ENCODE results near the gene POLE. TPM values are rescaled to one million over a fixed set of nuclear protein-coding genes. Genes with fewer than 3 reads are reported as not detected.

POLE gene
- total RNA-seq, 4 donors from 2014 or later, result 28.2 to 98.5 (median 30.0) TPM

DNA sequence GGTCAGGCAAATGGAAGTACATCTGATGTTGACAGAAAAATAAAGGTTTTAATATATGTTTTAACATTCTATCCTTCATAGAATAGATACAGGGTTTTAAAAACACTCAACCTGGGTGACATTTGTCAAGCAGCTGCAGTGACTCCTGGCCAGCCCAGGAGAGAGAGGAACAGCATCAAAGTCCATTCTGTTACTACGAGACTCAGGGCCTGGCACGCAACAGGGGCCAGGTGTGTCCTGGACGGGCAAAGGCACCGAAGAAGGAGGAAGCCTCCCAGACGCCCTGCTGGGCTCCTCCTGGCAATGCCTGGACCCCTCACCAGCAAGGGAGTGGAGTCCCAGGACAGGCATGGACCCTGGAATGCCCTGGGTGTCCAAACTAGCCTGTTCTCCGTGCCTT is 98.8 kb downstream of the POLE start:
- TF ChIP-seq CTCF (IDR thresholded peaks at IDR 0.05; ENCODE audit: low read depth), result no peak

- no peak for TF ChIP-seq CTCF (IDR thresholded peaks at IDR 0.05; ENCODE audit: low read depth)
Measured at GRCh38 chr12:132587781-132588180, 99.4 kb downstream of the POLE start.

GRCh38 chr12:132586929-132587328 is 100.2 kb downstream of the POLE start:
- TF ChIP-seq CTCF (IDR thresholded peaks at IDR 0.05; ENCODE audit: low read depth), result no peak

DNA sequence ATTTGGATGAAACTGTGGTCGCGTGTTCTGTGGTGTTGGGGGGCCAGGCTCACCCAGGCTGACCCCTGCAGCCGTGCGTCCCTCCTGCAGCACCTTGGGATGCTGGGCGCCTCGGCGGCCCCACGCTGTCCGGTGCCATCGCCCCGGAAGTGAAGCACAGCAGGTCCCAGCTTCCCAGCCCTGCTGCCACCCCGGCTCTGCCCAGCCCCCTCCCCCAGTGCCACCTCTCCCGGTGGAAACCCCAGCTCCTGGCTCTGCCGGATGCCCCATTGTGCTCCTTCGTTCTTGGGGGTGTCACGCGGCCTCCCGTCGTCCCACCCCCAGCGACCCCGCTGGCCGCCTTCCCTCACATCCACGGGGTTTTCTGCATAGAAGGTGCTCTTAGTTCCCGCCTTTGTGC is 102.0 kb downstream of the POLE start:
- no peak for TF ChIP-seq CTCF (IDR thresholded peaks at IDR 0.05; ENCODE audit: low read depth)

DNA sequence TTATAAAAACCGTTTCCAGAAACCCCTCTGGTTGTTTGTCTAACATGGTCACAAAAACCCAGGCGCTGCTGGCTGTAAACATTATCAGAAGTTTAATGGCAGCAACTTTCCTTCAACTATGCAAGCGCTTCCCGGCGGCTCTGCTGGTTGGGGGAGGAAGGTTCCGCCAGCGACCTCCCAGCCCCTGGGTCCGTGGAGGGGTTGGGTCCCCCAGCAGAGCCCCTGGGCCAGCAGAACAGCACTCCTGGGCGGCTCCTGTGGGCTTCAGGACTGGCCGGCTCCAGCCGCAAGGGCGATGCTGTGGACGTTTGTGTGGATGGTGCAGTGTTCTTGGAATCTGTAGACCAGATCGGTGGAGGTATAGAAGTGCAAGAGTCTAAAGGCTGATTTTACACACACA is 102.7 kb downstream of the POLE start:
- TF ChIP-seq CTCF (IDR thresholded peaks at IDR 0.05; ENCODE audit: low read depth), result no peak

GRCh38 chr12:132583736-132584135 is 103.4 kb downstream of the POLE start:
- TF ChIP-seq CTCF (IDR thresholded peaks at IDR 0.05; ENCODE audit: low read depth), result no peak

- no peak for TF ChIP-seq CTCF (IDR thresholded peaks at IDR 0.05; ENCODE audit: low read depth)
Measured at GRCh38 chr12:132583411-132583710, 103.8 kb downstream of the POLE start.

Measured in subcutaneous adipose tissue (tissue), 4 donors.